GM23338 (cell line): ENCODE measurements around the gene PAXX. TPM values are rescaled to one million over a fixed set of nuclear protein-coding genes. Genes with fewer than 3 reads are reported as not detected.

ENCODE experiments used
- ATAC-seq: fragments of 200-7000 bp; cut with Tn5 transposase; 3 replicates; pipeline ENCODE4 v1.9.1; 2020
- DNase-seq: peaks from one replicate; pipeline ENCODE4 v3.0.0-alpha.2; 2015; ENCODE audit warnings: low spot score
- H2AFZ ChIP-seq: fragments of 200-600 bp; sonication (generic); 2 replicates; pipeline ENCODE4 v1.8.0; 2016; ENCODE audit warnings: antibody characterized with exemption, mild to moderate bottlenecking, moderate library complexity
- H3F3A ChIP-seq: fragments of 200-600 bp; sonication (generic); replicated peaks from 2 replicates; pipeline ENCODE4 v1.8.0; 2017; ENCODE audit warnings: antibody characterized with exemption, mixed run types, low read depth
- H3K27ac ChIP-seq: fragments of 200-600 bp; sonication (generic); 2 replicates; pipeline ENCODE4 v1.6.1; 2016; ENCODE audit warnings: low read depth
- H3K27me3 ChIP-seq: fragments of 200-600 bp; sonication (generic); 2 replicates; pipeline ENCODE4 v1.8.0; 2016; ENCODE audit warnings: mild to moderate bottlenecking, mixed run types, moderate library complexity; ENCODE audit not compliant: insufficient read depth
- H3K36me3 ChIP-seq: fragments of 200-600 bp; sonication (generic); 2 replicates; pipeline ENCODE4 v1.8.0; 2016; ENCODE audit warnings: mild to moderate bottlenecking; ENCODE audit not compliant: insufficient read depth
- H3K4me1 ChIP-seq: fragments of 200-600 bp; sonication (generic); 2 replicates; pipeline ENCODE4 v1.8.0; 2016; ENCODE audit warnings: mild to moderate bottlenecking, moderate library complexity; ENCODE audit not compliant: insufficient read depth
- H3K4me2 ChIP-seq: fragments of 200-600 bp; sonication (generic); 2 replicates; pipeline ENCODE4 v1.7.1; 2017; ENCODE audit warnings: mixed run types
- H3K4me3 ChIP-seq: fragments of 200-600 bp; sonication (generic); 2 replicates; pipeline ENCODE4 v1.6.1; 2016; ENCODE audit warnings: mixed run types
- H3K79me2 ChIP-seq: fragments of 200-600 bp; sonication (generic); replicated peaks from 2 replicates; pipeline ENCODE4 v1.8.0; 2017; ENCODE audit warnings: mild to moderate bottlenecking; ENCODE audit not compliant: insufficient read depth
- H3K9me2 ChIP-seq: fragments of 200-600 bp; sonication (generic); 2 replicates; pipeline ENCODE4 v1.8.0; 2017; ENCODE audit not compliant: insufficient read depth
- H4K20me1 ChIP-seq: fragments of 200-600 bp; sonication (generic); replicated peaks from 2 replicates; pipeline ENCODE4 v1.8.0; 2017; ENCODE audit warnings: mild to moderate bottlenecking; ENCODE audit not compliant: insufficient read depth
- H3K27ac Mint-ChIP-seq: 2 replicates; pipeline ENCODE4 v1.8.0; 2020; ENCODE audit warnings: inconsistent platforms, mild to moderate bottlenecking, moderate library complexity, mixed read lengths
- H3K27me3 Mint-ChIP-seq: 3 replicates; pipeline ENCODE4 v1.8.0; 2022; ENCODE audit warnings: low read depth, mild to moderate bottlenecking, moderate library complexity, mixed read lengths, inconsistent platforms; ENCODE audit not compliant: insufficient read depth, poor library complexity
- H3K36me3 Mint-ChIP-seq: 3 replicates; pipeline ENCODE4 v1.8.0; 2021; ENCODE audit warnings: low read depth, mild to moderate bottlenecking, inconsistent platforms, moderate library complexity, mixed read lengths
- H3K4me1 Mint-ChIP-seq: 3 replicates; pipeline ENCODE4 v1.8.0; 2020; ENCODE audit warnings: mild to moderate bottlenecking, inconsistent platforms, mixed read lengths
- H3K4me3 Mint-ChIP-seq: 3 replicates; pipeline ENCODE4 v1.8.0; 2021; ENCODE audit warnings: moderate library complexity, mild to moderate bottlenecking, inconsistent platforms, mixed read lengths
- H3K9me3 Mint-ChIP-seq: 3 replicates; pipeline ENCODE4 v1.8.0; 2020; ENCODE audit warnings: moderate library complexity, mild to moderate bottlenecking, inconsistent platforms, mixed read lengths
- CREB1 ChIP-seq: fragments of 250-450 bp; sonication (Bioruptor Pico); IDR thresholded peaks from 2 replicates; pipeline ENCODE4 v1.5.0; 2020; ENCODE audit warnings: low read depth, mild to moderate bottlenecking, moderate library complexity
- EZH2 ChIP-seq: fragments of 200-600 bp; sonication (generic); IDR thresholded peaks from one replicate; pipeline ENCODE4 v1.8.0; 2017; ENCODE audit warnings: antibody characterized with exemption, mild to moderate bottlenecking, low read depth; ENCODE audit not compliant: unreplicated experiment
- EZH2phosphoT487 ChIP-seq: fragments of 200-600 bp; sonication (generic); IDR thresholded peaks from one replicate; pipeline ENCODE4 v1.8.1; 2018; ENCODE audit warnings: antibody characterized with exemption; ENCODE audit not compliant: unreplicated experiment
- JUNB ChIP-seq: IDR thresholded peaks from one replicate; pipeline ENCODE4 v1.6.1; 2016; ENCODE audit warnings: antibody characterized with exemption; ENCODE audit not compliant: unreplicated experiment
- NANOG ChIP-seq: IDR thresholded peaks from 2 replicates; pipeline ENCODE4 v1.6.1; 2016; ENCODE audit warnings: antibody characterized with exemption, borderline replicate concordance
- STAT1 ChIP-seq: IDR thresholded peaks from one replicate; pipeline ENCODE4 v1.6.1; 2016; ENCODE audit warnings: antibody characterized with exemption; ENCODE audit not compliant: unreplicated experiment
- ZNF114 ChIP-seq: fragments of 250-450 bp; sonication (Bioruptor Pico); IDR thresholded peaks from 2 replicates; pipeline ENCODE4 v1.5.0; 2020; ENCODE audit warnings: mild to moderate bottlenecking, moderate library complexity
- polyA plus RNA-seq: library from polyadenylated mRNA; unstranded; fragments of >200 nt; fragmentation: Nextera tagmentation; extraction: Ambion mirVana; gene quantifications from 2 replicates; pipeline ENCODE4 v1.2.1, GENCODE V29; 2016
- total RNA-seq: library from RNA; depleted of rRNA; stranded (reverse); fragments of >200 nt; shearing (Covaris generic); gene quantifications from 2 replicates; pipeline ENCODE4 v1.2.3, GENCODE V29; 2014
- TF ChIP-seq, protein P1 (sequence below): IDR thresholded peaks from one replicate; pipeline ENCODE4 v1.6.1; 2018; ENCODE audit warnings: antibody characterized with exemption; ENCODE audit not compliant: unreplicated experiment
- TF ChIP-seq, protein P2 (sequence below), 2 experiments: fragments of 200-600 bp in 1 of 2; sonication (generic) in 1 of 2; conservative IDR thresholded peaks; 2 replicates each; pipeline versions ENCODE4 v1.5.1 to v1.6.1; 2016 to 2017; ENCODE audit warnings: antibody characterized with exemption in 2 of 2, low read depth in 2 of 2, mild to moderate bottlenecking in 2 of 2, moderate library complexity in 1 of 2

The PAXX gene
- total and polyA plus RNA-seq, 2 experiments from 2014 or later = 71.5 to 86.0 TPM

DNA sequence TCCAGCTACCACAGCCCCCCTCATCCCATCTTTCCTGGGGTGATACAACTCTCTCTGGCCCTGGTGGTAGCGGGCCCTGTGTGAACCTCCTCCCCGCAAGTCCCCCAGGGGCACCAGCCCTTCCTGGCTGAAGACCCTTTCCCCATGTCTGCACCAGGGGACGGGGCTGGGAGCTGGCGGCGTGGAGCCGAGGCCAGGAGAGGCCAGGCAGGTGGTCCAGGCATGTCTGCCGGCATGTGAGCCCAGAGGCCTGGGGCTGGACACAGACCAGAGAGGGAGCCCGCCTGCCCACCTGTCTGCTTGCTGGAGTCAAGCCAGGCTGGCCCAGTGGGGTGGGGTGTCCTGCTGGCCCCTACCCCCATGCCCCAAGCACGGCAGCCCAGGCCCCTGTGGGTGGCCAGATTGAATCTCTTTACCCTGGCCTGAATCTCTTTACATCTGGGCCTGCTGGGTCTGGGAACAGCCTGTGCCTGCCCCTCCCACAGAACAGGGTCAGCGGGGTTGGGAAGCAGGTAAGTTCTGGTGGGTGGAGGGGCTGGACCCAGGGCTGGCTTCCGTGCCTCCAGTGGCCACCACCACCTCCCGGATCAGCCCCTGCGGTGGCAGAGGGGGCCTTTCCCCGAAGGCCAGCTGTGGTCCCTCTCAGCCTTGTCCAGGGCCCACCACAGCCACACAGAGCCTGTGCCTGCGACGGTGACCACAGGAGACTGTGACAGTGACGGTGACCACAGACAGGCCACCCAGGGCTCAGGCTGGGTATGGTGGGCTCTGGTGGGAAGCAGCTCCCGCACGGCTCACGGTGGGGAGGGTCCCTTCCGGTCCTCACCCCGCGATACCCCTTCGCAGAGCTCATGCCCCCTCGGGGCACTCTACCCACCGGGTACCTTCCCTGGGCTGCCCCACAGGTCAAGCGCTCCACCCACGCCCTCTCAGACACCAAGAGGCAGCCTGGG, 33.0 kb upstream of the PAXX start:
- H3K36me3 ChIP-seq = no peaks in the 10 kb centered on the region
- H3F3A ChIP-seq = no peaks in the 10 kb centered on the region
- DNase-seq = no peak
- no peak overlapping the region for H3K4me2 ChIP-seq
- no peaks in the 10 kb centered on the region; the same call in 2 of the 3 replicates for H3K4me1 Mint-ChIP-seq
- H3K4me3 Mint-ChIP-seq = no peak overlapping the region
- H3K4me1 ChIP-seq = no peaks in the 10 kb centered on the region
- H3K9me3 Mint-ChIP-seq = peaks cover 4% of the 10 kb centered on the region; the same call in 2 of the 3 replicates
- H3K4me3 ChIP-seq = no peak overlapping the region
- H2AFZ ChIP-seq = no peak overlapping the region
- no peaks in the 10 kb centered on the region; the same call in 2 of the 3 replicates for H3K36me3 Mint-ChIP-seq
- H4K20me1 ChIP-seq = no peaks in the 10 kb centered on the region
- peak; percentile 31 for ATAC-seq
- no peak overlapping the region for H3K27ac Mint-ChIP-seq
- 0 out of 2 replicates have a peak, but pooled peaks cover 6% of the 10 kb centered on the region for H3K9me2 ChIP-seq
- H3K27ac ChIP-seq = no peak overlapping the region
- H3K79me2 ChIP-seq = no peaks in the 10 kb centered on the region
- no peaks in the 10 kb centered on the region for H3K27me3 ChIP-seq
- TF ChIP-seq EZH2phosphoT487 (no peak), NANOG (no peak), STAT1 (no peak)
- H3K27me3 Mint-ChIP-seq = peaks cover 4% of the 10 kb centered on the region

DNA sequence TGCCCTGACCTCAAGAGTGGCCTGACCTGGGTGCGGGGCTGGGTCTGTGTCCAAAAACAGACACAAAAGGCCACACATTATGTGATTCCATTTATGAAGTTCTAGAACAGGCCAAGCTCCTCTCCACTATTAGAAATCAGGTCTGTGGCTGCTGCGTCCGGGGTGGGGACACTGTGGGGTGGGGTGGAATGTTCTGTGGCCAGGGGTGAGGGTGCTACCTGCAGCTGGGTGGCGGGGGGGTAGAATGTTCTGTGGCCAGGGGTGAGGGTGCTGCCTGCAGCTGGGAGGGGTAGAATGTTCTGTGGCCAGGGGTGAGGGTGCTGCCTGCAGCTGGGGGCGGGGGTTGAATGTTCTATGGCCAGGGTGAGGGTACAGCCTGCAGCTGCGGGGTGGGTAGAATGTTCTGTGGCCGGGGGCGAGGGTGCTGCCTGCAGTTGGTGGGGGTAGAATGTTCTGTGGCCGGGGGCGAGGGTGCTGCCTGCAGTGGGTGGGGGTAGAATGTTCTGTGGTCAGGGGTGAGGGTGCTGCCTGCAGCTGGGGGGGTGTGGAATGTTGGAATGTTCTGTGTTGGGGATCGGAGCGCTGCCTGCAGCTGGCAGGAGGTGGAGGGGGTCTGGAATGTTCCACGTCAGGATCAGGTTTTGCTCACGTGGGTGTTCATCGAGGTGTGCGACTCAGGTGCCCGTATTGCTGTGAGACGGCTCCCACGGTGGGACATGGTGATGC, 31.8 kb upstream of the PAXX start:
- H4K20me1 ChIP-seq = no peaks in the 10 kb centered on the region
- H3K36me3 Mint-ChIP-seq = no peaks in the 10 kb centered on the region; the same call in 2 of the 3 replicates
- H3K4me3 ChIP-seq = no peak overlapping the region
- H3K9me3 Mint-ChIP-seq = peaks cover 4% of the 10 kb centered on the region; the same call in 2 of the 3 replicates
- peaks cover 4% of the 10 kb centered on the region for H3K27me3 Mint-ChIP-seq
- no peak overlapping the region for H3K4me3 Mint-ChIP-seq
- no peaks in the 10 kb centered on the region for H3K4me1 ChIP-seq
- H3F3A ChIP-seq = no peaks in the 10 kb centered on the region
- H3K4me2 ChIP-seq = no peak overlapping the region
- 0 out of 2 replicates have a peak, but pooled peaks cover 6% of the 10 kb centered on the region for H3K9me2 ChIP-seq
- no peaks in the 10 kb centered on the region for H3K79me2 ChIP-seq
- ATAC-seq = no peak
- no peaks in the 10 kb centered on the region; the same call in 2 of the 3 replicates for H3K4me1 Mint-ChIP-seq
- H3K36me3 ChIP-seq = no peaks in the 10 kb centered on the region
- H3K27ac ChIP-seq = no peak overlapping the region
- H2AFZ ChIP-seq = no peak overlapping the region
- no peaks in the 10 kb centered on the region for H3K27me3 ChIP-seq
- DNase-seq = no peak
- H3K27ac Mint-ChIP-seq = no peak overlapping the region; the same call in 1 of the 2 replicates
- TF ChIP-seq, protein P1, sequence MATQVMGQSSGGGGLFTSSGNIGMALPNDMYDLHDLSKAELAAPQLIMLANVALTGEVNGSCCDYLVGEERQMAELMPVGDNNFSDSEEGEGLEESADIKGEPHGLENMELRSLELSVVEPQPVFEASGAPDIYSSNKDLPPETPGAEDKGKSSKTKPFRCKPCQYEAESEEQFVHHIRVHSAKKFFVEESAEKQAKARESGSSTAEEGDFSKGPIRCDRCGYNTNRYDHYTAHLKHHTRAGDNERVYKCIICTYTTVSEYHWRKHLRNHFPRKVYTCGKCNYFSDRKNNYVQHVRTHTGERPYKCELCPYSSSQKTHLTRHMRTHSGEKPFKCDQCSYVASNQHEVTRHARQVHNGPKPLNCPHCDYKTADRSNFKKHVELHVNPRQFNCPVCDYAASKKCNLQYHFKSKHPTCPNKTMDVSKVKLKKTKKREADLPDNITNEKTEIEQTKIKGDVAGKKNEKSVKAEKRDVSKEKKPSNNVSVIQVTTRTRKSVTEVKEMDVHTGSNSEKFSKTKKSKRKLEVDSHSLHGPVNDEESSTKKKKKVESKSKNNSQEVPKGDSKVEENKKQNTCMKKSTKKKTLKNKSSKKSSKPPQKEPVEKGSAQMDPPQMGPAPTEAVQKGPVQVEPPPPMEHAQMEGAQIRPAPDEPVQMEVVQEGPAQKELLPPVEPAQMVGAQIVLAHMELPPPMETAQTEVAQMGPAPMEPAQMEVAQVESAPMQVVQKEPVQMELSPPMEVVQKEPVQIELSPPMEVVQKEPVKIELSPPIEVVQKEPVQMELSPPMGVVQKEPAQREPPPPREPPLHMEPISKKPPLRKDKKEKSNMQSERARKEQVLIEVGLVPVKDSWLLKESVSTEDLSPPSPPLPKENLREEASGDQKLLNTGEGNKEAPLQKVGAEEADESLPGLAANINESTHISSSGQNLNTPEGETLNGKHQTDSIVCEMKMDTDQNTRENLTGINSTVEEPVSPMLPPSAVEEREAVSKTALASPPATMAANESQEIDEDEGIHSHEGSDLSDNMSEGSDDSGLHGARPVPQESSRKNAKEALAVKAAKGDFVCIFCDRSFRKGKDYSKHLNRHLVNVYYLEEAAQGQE = no peak
- no peak for TF ChIP-seq JUNB
- TF ChIP-seq, protein P2, sequence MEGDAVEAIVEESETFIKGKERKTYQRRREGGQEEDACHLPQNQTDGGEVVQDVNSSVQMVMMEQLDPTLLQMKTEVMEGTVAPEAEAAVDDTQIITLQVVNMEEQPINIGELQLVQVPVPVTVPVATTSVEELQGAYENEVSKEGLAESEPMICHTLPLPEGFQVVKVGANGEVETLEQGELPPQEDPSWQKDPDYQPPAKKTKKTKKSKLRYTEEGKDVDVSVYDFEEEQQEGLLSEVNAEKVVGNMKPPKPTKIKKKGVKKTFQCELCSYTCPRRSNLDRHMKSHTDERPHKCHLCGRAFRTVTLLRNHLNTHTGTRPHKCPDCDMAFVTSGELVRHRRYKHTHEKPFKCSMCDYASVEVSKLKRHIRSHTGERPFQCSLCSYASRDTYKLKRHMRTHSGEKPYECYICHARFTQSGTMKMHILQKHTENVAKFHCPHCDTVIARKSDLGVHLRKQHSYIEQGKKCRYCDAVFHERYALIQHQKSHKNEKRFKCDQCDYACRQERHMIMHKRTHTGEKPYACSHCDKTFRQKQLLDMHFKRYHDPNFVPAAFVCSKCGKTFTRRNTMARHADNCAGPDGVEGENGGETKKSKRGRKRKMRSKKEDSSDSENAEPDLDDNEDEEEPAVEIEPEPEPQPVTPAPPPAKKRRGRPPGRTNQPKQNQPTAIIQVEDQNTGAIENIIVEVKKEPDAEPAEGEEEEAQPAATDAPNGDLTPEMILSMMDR (conservative IDR thresholded peaks at IDR 0.05; ENCODE audit: low read depth in 2 of 2) = no peak
- TF ChIP-seq EZH2 = no peak
- no peak for TF ChIP-seq NANOG
- TF ChIP-seq STAT1 = no peak
- TF ChIP-seq CREB1 (CRISPR knock-in tag) = no peak
- TF ChIP-seq ZNF114 = no peak
